ENCODE measurements around the gene NFILZ. TPM values are rescaled to one million over a fixed set of nuclear protein-coding genes. Genes with fewer than 3 reads are reported as not detected.
A peak's percentile ranks its signal among the peaks of the same experiment; 100 is the strongest.

The NFILZ gene
- polyA plus RNA-seq, 1 experiment: not detected

- no peak for TF ChIP-seq CTCF (IDR thresholded peaks at IDR 0.05; ENCODE audit: low read depth, low read length)
Measured at GRCh38 chr19:8607386-8607785, 23.0 kb upstream of the NFILZ start.

GRCh38 chr19:8608941-8609278, 21.5 kb upstream of the NFILZ start:
- H3K9me3 ChIP-seq (ENCODE audit: control insufficient read depth, insufficient read depth, low read length): peaks cover 15% of the 10 kb centered on the region
- H3K27me3 ChIP-seq (ENCODE audit: control insufficient read depth, insufficient read depth, low read length): no peaks in the 10 kb centered on the region
- CTCF ChIA-PET: interaction anchor here (0.6 kb wide), 1 partner anchor 30 kb away, joined by 4 read pairs; no protein-coding TSS in a partner anchor
- POLR2A ChIA-PET: interaction anchor here (0.7 kb wide), 1 partner anchor 15 kb away, joined by 4 read pairs; no protein-coding TSS in a partner anchor
- peak overlapping the region; percentile 87 for H3K4me3 ChIP-seq (ENCODE audit: low read depth, low read length)
- no peak for DNase-seq (ENCODE audit: low read depth, low spot score)
- no peak overlapping the region for H3K27ac ChIP-seq (ENCODE audit: low read depth, low read length)
- no peak for TF ChIP-seq CTCF (IDR thresholded peaks at IDR 0.05; ENCODE audit: low read depth, low read length)

More at GRCh38 chr19:8607386-8607785, 23.0 kb upstream of the NFILZ start:
- ChIA-PET POLR2A (no interaction called here), CTCF (no interaction called here)
- H3K27ac ChIP-seq (ENCODE audit: low read depth, low read length): no peak overlapping the region
- DNase-seq (ENCODE audit: low read depth, low spot score): no peak
- H3K9me3 ChIP-seq (ENCODE audit: control insufficient read depth, insufficient read depth, low read length): peaks cover 15% of the 10 kb centered on the region
- no peaks in the 10 kb centered on the region for H3K27me3 ChIP-seq (ENCODE audit: control insufficient read depth, insufficient read depth, low read length)
- H3K4me3 ChIP-seq (ENCODE audit: low read depth, low read length): no peak overlapping the region

GRCh38 chr19:8609279-8610040, 21.0 kb upstream of the NFILZ start:
- Histone ChIP-seq H3K4me3 (ENCODE audit: low read depth, low read length) (peak overlapping the region; percentile 87), H3K9me3 (ENCODE audit: control insufficient read depth, insufficient read depth, low read length) (peaks cover 13% of the 10 kb centered on the region), H3K27me3 (ENCODE audit: control insufficient read depth, insufficient read depth, low read length) (no peaks in the 10 kb centered on the region), H3K27ac (ENCODE audit: low read depth, low read length) (peak overlapping the region; percentile 61)
- DNase-seq (ENCODE audit: low read depth, low spot score): no peak
- ChIA-PET POLR2A (no interaction called here), CTCF (interaction anchor here (0.6 kb wide), 1 partner anchor 31 kb away, joined by 4 read pairs; no protein-coding TSS in a partner anchor)
- TF ChIP-seq CTCF (IDR thresholded peaks at IDR 0.05; ENCODE audit: low read depth, low read length): peak; percentile 44

GRCh38 chr19:8610041-8610935, 20.1 kb upstream of the NFILZ start, which contains the start of gene ADAMTS10:
Gene ADAMTS10 (minus strand): TSS chr19:8610715. CDS start chr19:8605710, 5,005 bp downstream.
- ChIA-PET POLR2A (no interaction called here), CTCF (no interaction called here)
- Histone ChIP-seq H3K4me3 (ENCODE audit: low read depth, low read length) (peak within 1 kb of the TSS; percentile 87), H3K9me3 (ENCODE audit: control insufficient read depth, insufficient read depth, low read length) (peaks cover 5% of the 10 kb centered on the region), H3K27me3 (ENCODE audit: control insufficient read depth, insufficient read depth, low read length) (no peaks in the 10 kb centered on the region), H3K27ac (ENCODE audit: low read depth, low read length) (peak within 1 kb of the TSS; percentile 61)
- 0 out of 2 replicates have a peak, but pooled peaks have one; percentile 1 for TF ChIP-seq CTCF (IDR thresholded peaks at IDR 0.05; ENCODE audit: low read depth, low read length)
- no peak for DNase-seq (ENCODE audit: low read depth, low spot score)

All from AG04450 (cell line).